ENCODE measurements around the gene MAB21L2. TPM values are rescaled to one million over a fixed set of nuclear protein-coding genes. Genes with fewer than 3 reads are reported as not detected.

MAB21L2 gene
- total and polyA plus RNA-seq, 10 of the 15 experiments (the other 5 are each of a cell fraction or from before 2014, with no cell fraction given), result 0.11 to 0.25 TPM; not detected in 8

DNA sequence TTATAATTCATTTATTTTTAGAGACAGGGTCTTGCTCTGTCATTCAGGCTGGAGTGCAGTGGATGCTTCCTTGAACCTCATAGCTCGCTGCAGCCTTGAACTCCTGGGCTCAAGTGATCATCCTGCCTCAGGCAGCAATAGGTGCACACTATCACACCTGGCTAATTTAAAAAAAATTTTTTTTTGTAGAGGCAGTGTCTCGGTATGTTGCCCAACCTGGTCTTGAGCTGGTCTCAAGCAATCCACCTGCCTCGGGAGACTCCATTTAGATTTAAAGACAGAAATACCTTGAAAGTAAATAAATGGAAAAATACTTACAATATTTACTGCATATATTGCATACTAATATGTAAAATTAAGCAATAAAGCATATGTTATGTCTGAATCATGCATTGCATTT lies 40.3 kb upstream of the MAB21L2 start (continued):
- TF ChIP-seq EP300 (IDR thresholded peaks at IDR 0.05; ENCODE audit: borderline replicate concordance in 1 of 2, control insufficient read depth in 1 of 2, low read depth in 2 of 2, low read length in 2 of 2), result no peak
- TF ChIP-seq BMI1 (IDR thresholded peaks at IDR 0.05; ENCODE audit: borderline replicate concordance), result no peak
- no peak for TF ChIP-seq MEF2A (IDR thresholded peaks at IDR 0.05; ENCODE audit: insufficient read depth, low read depth, low read length)
- TF ChIP-seq FOS (IDR thresholded peaks at IDR 0.05; ENCODE audit: borderline replicate concordance, extremely low read depth, insufficient read length), result no peak
- TF ChIP-seq HDAC6 (IDR thresholded peaks at IDR 0.05; ENCODE audit: unreplicated experiment), result no peak
- no peak for TF ChIP-seq ZNF217 (IDR thresholded peaks at IDR 0.05)
- TF ChIP-seq TCF3 (IDR thresholded peaks at IDR 0.05; ENCODE audit: borderline replicate concordance, insufficient read depth, low read depth, low read length), result no peak
- TF ChIP-seq, protein P1, sequence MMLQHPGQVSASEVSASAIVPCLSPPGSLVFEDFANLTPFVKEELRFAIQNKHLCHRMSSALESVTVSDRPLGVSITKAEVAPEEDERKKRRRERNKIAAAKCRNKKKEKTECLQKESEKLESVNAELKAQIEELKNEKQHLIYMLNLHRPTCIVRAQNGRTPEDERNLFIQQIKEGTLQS (IDR thresholded peaks at IDR 0.05; ENCODE audit: borderline replicate concordance, extremely low read depth, low read depth, low read length), result no peak
- no peak for TF ChIP-seq TAF1 (IDR thresholded peaks at IDR 0.05; ENCODE audit: borderline replicate concordance, low read depth, low read length)
- no peak for TF ChIP-seq DPF2 (IDR thresholded peaks at IDR 0.05)
- no peak for TF ChIP-seq ZNF274 (IDR thresholded peaks at IDR 0.05; ENCODE audit: insufficient read depth, insufficient read length)
- TF ChIP-seq EED (IDR thresholded peaks at IDR 0.05; ENCODE audit: low read depth), result no peak
- TF ChIP-seq, protein P2, sequence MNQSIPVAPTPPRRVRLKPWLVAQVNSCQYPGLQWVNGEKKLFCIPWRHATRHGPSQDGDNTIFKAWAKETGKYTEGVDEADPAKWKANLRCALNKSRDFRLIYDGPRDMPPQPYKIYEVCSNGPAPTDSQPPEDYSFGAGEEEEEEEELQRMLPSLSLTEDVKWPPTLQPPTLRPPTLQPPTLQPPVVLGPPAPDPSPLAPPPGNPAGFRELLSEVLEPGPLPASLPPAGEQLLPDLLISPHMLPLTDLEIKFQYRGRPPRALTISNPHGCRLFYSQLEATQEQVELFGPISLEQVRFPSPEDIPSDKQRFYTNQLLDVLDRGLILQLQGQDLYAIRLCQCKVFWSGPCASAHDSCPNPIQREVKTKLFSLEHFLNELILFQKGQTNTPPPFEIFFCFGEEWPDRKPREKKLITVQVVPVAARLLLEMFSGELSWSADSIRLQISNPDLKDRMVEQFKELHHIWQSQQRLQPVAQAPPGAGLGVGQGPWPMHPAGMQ (IDR thresholded peaks at IDR 0.05; ENCODE audit: borderline replicate concordance), result no peak

Data from GM12878 (cell line).